ENCODE results near the gene CACNA1C. TPM values are rescaled to one million over a fixed set of nuclear protein-coding genes. Genes with fewer than 3 reads are reported as not detected.

The CACNA1C gene
- total and polyA plus RNA-seq, 2 of the 4 experiments (the other 2 are of a cell fraction): 1.6 to 2.6 TPM

- Histone ChIP-seq H3K14ac (replicated peaks; ENCODE audit: low read depth, low read length) (no peak overlapping the region), H3K27ac (ENCODE audit: insufficient read depth, low read length) (no peak overlapping the region), H2AK9ac (replicated peaks; ENCODE audit: low read depth, low read length, poor library complexity) (no peak overlapping the region), H3K4me2 (ENCODE audit: low read depth, low read length) (no peak overlapping the region), H4K5ac (ENCODE audit: low read depth, low read length) (no peak overlapping the region), H3K23ac (ENCODE audit: low read depth, low read length) (no peak overlapping the region), H3K4me3 (ENCODE audit: insufficient read depth, low read depth, low read length) (no peak overlapping the region), H3K36me3 (ENCODE audit: control insufficient read depth, insufficient read depth, low read length) (no peaks in the 10 kb centered on the region), H4K91ac (ENCODE audit: insufficient read depth, low read depth, low read length) (no peak overlapping the region), H2BK5ac (ENCODE audit: low read depth, low read length, poor library complexity, severe bottlenecking) (no peak overlapping the region), H2BK20ac (ENCODE audit: low read depth, low read length) (no peak overlapping the region), H3K9me1 (ENCODE audit: insufficient read depth, low read length) (no peaks in the 10 kb centered on the region), H3K27me3 (ENCODE audit: control insufficient read depth, insufficient read depth, low read length) (no peaks in the 10 kb centered on the region), H4K8ac (ENCODE audit: low read depth in 2 of 2, low read length in 2 of 2) (no peak overlapping the region), H3K9me3 (ENCODE audit: control insufficient read depth, insufficient read depth, low read length) (no peaks in the 10 kb centered on the region), H2AK5ac (ENCODE audit: low read depth, low read length) (no peak overlapping the region), H3K4me1 (ENCODE audit: control insufficient read depth, insufficient read depth, low read length) (no peaks in the 10 kb centered on the region), H3K56ac (ENCODE audit: extremely low read depth, insufficient read depth, low read length) (no peak overlapping the region), H2BK120ac (ENCODE audit: low read depth, low read length) (no peak overlapping the region), H2AFZ (replicated peaks; ENCODE audit: low read length, poor library complexity) (no peak overlapping the region), H2BK15ac (ENCODE audit: low read depth, low read length) (no peak overlapping the region), H3K9ac (ENCODE audit: low read depth, low read length) (no peak overlapping the region), H3K79me1 (ENCODE audit: low read depth in 1 of 2, low read length in 2 of 2) (no peaks in the 10 kb centered on the region; a peak in 1 of 4 replicates), H3K18ac (ENCODE audit: low read depth, low read length) (no peak overlapping the region), H4K20me1 (ENCODE audit: insufficient read depth, low read length) (no peaks in the 10 kb centered on the region; the same call in 1 of the 2 replicates), H3K4ac (ENCODE audit: low read depth, low read length) (no peak overlapping the region)
- in situ Hi-C loops (cut with MboI; ENCODE audit: low sequenced_read_pairs): no loop called here
- no peak for TF ChIP-seq RCOR1 (IDR thresholded peaks at IDR 0.05; ENCODE audit: insufficient replicate concordance, low read length)
- no peak for TF ChIP-seq CTCF (conservative IDR thresholded peaks at IDR 0.05; ENCODE audit: low read depth, low read length)
- no peak for TF ChIP-seq MAZ (IDR thresholded peaks at IDR 0.05; ENCODE audit: borderline replicate concordance, low read depth, low read length)
- TF ChIP-seq CEBPB (IDR thresholded peaks at IDR 0.05; ENCODE audit: low read depth, low read length): no peak
- TF ChIP-seq NFE2L2 (IDR thresholded peaks at IDR 0.05; ENCODE audit: low read depth, low read length): no peak
- TF ChIP-seq POLR2A (IDR thresholded peaks at IDR 0.05; ENCODE audit: low read depth, low read length): no peak
- TF ChIP-seq USF2 (IDR thresholded peaks at IDR 0.05; ENCODE audit: low read depth, low read length): no peak
- no peak for TF ChIP-seq FOS (IDR thresholded peaks at IDR 0.05; ENCODE audit: low read depth, low read length)
- no peak for TF ChIP-seq MXI1 (IDR thresholded peaks at IDR 0.05; ENCODE audit: borderline replicate concordance, low read depth, low read length)
- no peak for TF ChIP-seq SMC3 (IDR thresholded peaks at IDR 0.05; ENCODE audit: low read depth, low read length)
- POLR2A ChIA-PET (ENCODE audit: unreplicated experiment): no interaction called here
- intact Hi-C loops (cut with micrococcal nuclease): no loop called here
- BruUV-seq (replicated peaks): no TSS peak
- WGBS, 2 experiments (ENCODE audit: extremely low coverage in 2 of 2, insufficient read length in 1 of 2): 88% methylated on average over 5 of the region's 10 CpGs; no CpG with 5 or more reads in 1 of the 2 experiments
- CTCF ChIA-PET: interaction anchor here (0.5 kb wide), 1 partner anchor 1066 kb away, joined by 3 read pairs; no protein-coding TSS in a partner anchor
- ATAC-seq (ENCODE audit: low read depth) (no peak), DNase-seq (no peak)
- dilution Hi-C loops (cut with HindIII; ENCODE audit: low sequenced_read_pairs, unreplicated experiment): no loop called here
Measured at GRCh38 chr12:2415568-2415944, 362.8 kb downstream of the CACNA1C start.

All from IMR-90 (cell line).